ENCODE results near the gene NAXD. TPM values are rescaled to one million over a fixed set of nuclear protein-coding genes. Genes with fewer than 3 reads are reported as not detected.

The NAXD gene
- total RNA-seq, 2 experiments from 2014 or later, result 8.3 to 12.5 TPM

- Histone ChIP-seq H3K27ac (ENCODE audit: low read depth, low read length, poor library complexity, severe bottlenecking) (no peak overlapping the region), H4K20me1 (ENCODE audit: insufficient read depth, low read length) (no peaks in the 10 kb centered on the region)
- POLR2A ChIA-PET, result interaction anchor here (0.6 kb wide), 1 partner anchor 99 kb away, joined by 6 read pairs; no protein-coding TSS in a partner anchor
Measured at GRCh38 chr13:110638257-110638656, 22.9 kb downstream of the NAXD start.

DNA sequence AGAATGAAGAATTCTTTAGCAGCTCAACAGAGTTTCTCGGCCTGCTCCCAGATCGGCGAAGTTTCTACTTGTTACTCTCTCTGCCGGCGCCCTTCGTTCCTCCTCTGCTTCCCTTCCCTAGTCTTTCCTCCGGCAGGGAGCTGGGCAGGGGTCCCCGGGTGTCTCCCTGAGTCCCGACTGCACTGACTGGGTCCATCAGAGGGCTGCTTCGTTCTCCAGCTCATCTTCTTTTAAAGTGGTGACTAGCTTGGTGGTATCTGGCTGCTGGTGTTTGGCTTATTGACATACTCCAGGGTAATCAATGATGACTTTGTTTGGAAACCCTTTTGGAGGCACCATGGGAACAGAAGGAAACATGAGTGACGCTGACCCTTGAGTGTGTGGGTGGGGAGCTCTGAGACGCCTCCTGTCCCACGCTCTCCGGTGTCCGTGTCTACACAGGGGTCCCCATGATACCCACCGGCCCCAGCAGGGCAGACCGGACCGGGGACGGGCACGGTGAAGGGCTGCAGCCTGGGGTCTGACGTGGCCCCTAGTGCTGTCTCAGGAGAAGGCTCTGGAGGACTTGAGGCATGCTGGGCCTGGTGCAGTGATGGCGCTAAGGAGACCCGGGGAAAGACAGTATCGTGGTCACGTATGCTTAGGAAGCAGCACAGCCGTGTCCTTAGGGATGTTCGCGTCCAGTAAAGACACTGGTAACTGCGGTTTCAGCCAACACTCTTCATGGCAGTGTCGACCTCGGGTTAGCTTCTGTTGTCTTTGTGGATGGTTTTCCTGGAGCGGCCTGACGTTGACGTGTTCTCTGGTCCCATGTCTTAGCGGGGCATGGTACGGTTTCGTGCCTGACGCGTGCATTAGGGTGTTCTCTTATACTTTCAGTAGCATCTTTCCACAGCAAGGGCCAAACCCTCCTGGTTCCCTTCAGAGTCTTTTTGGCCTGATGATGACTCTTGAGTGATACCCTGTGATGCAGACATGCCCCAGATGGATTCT lies 23.8 kb downstream of the NAXD start:
- no peak overlapping the region for H3K27ac ChIP-seq (ENCODE audit: low read depth, low read length, poor library complexity, severe bottlenecking)
- H3K9me2 ChIP-seq (ENCODE audit: insufficient read depth, low read length), result no peaks in the 10 kb centered on the region
- H2AFZ ChIP-seq (ENCODE audit: low read length), result no peak overlapping the region
- POLR2A ChIA-PET, result interaction anchor here (0.6 kb wide), 1 partner anchor 98 kb away, joined by 6 read pairs; no protein-coding TSS in a partner anchor
- TF ChIP-seq EZH2phosphoT487 (IDR thresholded peaks at IDR 0.05; ENCODE audit: borderline replicate concordance, low read depth, low read length) (no peak), CTCF (conservative IDR thresholded peaks at IDR 0.05; ENCODE audit: low read length) (no peak)
- peaks cover 38% of the 10 kb centered on the region for H3K36me3 ChIP-seq (ENCODE audit: insufficient read depth, low read length)
- H4K20me1 ChIP-seq (ENCODE audit: insufficient read depth, low read length), result no peaks in the 10 kb centered on the region
- no peak overlapping the region for H3K4me2 ChIP-seq (ENCODE audit: low read length)
- intact Hi-C loops (cut with micrococcal nuclease; ENCODE audit: unreplicated experiment), result no loop called here
- H3K4me1 ChIP-seq (ENCODE audit: insufficient read depth, low read length, poor library complexity, severe bottlenecking), result no peaks in the 10 kb centered on the region
- CTCF ChIA-PET (ENCODE audit: unreplicated experiment), result no interaction called here
- H3K4me3 ChIP-seq (ENCODE audit: low read depth, low read length, poor library complexity, severe bottlenecking), result no peak overlapping the region
- no peaks in the 10 kb centered on the region for H3K79me2 ChIP-seq (ENCODE audit: insufficient read depth, low read depth, low read length)
- no peak for DNase-seq (ENCODE audit: low spot score)
- no peaks in the 10 kb centered on the region for H3K9me3 ChIP-seq (ENCODE audit: low read length)
- BruUV-seq (replicated peaks), result no TSS peak

More at GRCh38 chr13:110638257-110638656, 22.9 kb downstream of the NAXD start:
- Histone ChIP-seq H3K4me1 (ENCODE audit: insufficient read depth, low read length, poor library complexity, severe bottlenecking) (no peaks in the 10 kb centered on the region), H3K4me3 (ENCODE audit: low read depth, low read length, poor library complexity, severe bottlenecking) (no peak overlapping the region), H2AFZ (ENCODE audit: low read length) (no peak overlapping the region), H3K79me2 (ENCODE audit: insufficient read depth, low read depth, low read length) (no peaks in the 10 kb centered on the region), H3K4me2 (ENCODE audit: low read length) (no peak overlapping the region), H3K9me3 (ENCODE audit: low read length) (no peaks in the 10 kb centered on the region), H3K36me3 (ENCODE audit: insufficient read depth, low read length) (peaks cover 32% of the 10 kb centered on the region; the same call in 1 of the 2 replicates), H3K9me2 (ENCODE audit: insufficient read depth, low read length) (no peaks in the 10 kb centered on the region)
- DNase-seq (ENCODE audit: low spot score), result no peak
- CTCF ChIA-PET (ENCODE audit: unreplicated experiment), result no interaction called here
- intact Hi-C loops (cut with micrococcal nuclease; ENCODE audit: unreplicated experiment), result no loop called here
- TF ChIP-seq CTCF (conservative IDR thresholded peaks at IDR 0.05; ENCODE audit: low read length), result no peak
- no peak for TF ChIP-seq EZH2phosphoT487 (IDR thresholded peaks at IDR 0.05; ENCODE audit: borderline replicate concordance, low read depth, low read length)
- BruUV-seq (replicated peaks), result no TSS peak

GRCh38 chr13:110639935-110640334 lies 24.6 kb downstream of the NAXD start:
- POLR2A ChIA-PET, result no interaction called here
- intact Hi-C loops (cut with micrococcal nuclease; ENCODE audit: unreplicated experiment), result no loop called here
- no TSS peak for BruUV-seq (replicated peaks)
- no peaks in the 10 kb centered on the region for H4K20me1 ChIP-seq (ENCODE audit: insufficient read depth, low read length)
- peaks cover 44% of the 10 kb centered on the region for H3K36me3 ChIP-seq (ENCODE audit: insufficient read depth, low read length)
- CTCF ChIA-PET (ENCODE audit: unreplicated experiment), result no interaction called here
- TF ChIP-seq CTCF (conservative IDR thresholded peaks at IDR 0.05; ENCODE audit: low read length), result no peak
- TF ChIP-seq EZH2phosphoT487 (IDR thresholded peaks at IDR 0.05; ENCODE audit: borderline replicate concordance, low read depth, low read length), result no peak
- DNase-seq (ENCODE audit: low spot score), result no peak
- no peaks in the 10 kb centered on the region for H3K9me2 ChIP-seq (ENCODE audit: insufficient read depth, low read length)
- H3K4me1 ChIP-seq (ENCODE audit: insufficient read depth, low read length, poor library complexity, severe bottlenecking), result peaks cover 6% of the 10 kb centered on the region
- H3K4me3 ChIP-seq (ENCODE audit: low read depth, low read length, poor library complexity, severe bottlenecking), result no peak overlapping the region
- H3K4me2 ChIP-seq (ENCODE audit: low read length), result no peak overlapping the region
- H2AFZ ChIP-seq (ENCODE audit: low read length), result no peak overlapping the region
- H3K27ac ChIP-seq (ENCODE audit: low read depth, low read length, poor library complexity, severe bottlenecking), result no peak overlapping the region
- H3K9me3 ChIP-seq (ENCODE audit: low read length), result no peaks in the 10 kb centered on the region
- no peaks in the 10 kb centered on the region for H3K79me2 ChIP-seq (ENCODE audit: insufficient read depth, low read depth, low read length)
